NCI-H2171 treated with DMSO at 0.1 percent for 48 hours (cell line): ENCODE results near the gene ATXN7.

Source experiments
- DNase-seq: peaks from one replicate; lab custom pipeline; 2025; lab: John Stamatoyannopoulos, UW

ATXN7 gene

DNA sequence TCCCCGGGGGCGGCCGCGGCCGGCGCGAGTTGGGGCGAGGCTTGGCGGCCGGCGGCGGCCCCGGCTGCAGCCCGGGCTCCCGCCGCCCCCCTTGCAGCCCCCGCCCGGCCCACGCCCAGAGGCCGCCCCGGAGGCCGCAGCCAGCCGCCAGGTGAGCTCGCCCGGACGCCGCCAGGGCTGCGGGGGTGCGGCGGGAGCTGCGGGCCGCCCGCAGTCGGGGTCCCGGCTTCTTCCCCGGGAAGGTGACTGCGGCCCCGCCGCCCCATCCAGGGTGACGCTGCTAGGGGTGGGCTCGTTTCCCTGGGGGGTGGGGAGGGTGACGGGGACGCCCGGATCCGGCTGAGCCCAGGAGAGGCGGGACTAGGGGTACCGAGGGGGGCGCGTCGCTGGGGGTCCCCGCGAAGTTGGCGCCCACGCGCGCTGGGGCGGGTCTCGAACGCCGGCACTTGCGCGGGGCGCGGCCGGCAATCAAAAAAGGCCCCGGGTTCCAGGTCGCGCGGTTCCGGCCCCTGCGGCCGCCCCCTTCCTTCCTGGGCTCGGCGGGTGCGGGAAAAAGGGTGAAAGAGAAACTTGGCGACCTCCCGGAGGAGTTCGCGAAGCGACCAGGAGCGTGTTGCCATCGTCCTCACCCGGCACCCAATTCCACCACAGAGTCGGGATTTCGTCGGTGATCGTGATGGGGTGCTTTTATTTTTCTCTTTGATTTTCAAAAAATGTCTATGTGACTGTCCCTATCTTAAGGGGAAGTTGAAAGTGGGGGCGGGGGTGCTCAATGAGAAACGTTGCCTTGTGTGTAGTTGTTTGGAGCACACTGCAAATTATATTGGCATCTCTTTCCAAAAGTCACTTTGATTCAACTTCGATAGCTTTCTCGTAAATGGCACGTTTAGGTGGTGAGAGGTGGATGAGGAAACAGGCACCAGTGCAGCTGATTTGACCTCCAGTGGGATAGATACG, 619 bp downstream of the ATXN7 start:
- DNase-seq = no peak

DNA sequence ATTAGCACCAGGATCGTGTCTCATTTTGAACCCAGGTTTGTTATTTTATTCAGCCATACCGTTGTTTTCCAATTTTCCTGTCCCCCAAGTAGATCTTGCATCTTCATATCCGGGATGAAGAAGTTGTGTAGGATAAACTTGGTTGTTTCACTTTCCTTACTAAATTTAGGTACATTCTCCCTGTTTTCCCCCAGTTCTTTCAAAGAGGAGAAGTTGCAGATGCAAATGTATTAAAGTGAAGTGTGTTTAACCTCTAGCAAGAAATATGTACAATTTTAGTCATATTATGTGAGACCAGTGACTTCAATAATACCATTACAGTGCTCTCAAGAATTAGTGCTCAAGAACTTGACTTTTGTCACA, 1.3 kb downstream of the ATXN7 start:
- DNase-seq = no peak

DNA sequence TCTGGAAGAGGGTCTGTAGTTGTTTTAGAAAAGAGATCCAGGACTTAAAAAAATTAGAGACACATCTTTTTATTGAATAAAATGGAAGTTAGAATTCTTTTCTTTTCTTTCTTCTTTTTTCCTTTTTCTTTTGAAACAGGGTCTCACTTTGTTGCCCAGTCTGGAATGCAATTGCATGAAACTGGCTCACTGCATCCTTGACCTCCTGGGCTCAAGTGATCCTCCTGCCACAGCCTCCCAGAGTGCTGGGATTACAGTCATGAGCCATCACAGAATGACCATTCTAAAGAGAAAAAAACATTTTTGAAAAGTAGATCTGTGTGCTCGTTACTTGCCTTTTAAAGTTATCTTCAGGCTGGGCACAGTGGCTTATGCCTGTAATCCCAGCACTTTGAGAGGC, 3.6 kb downstream of the ATXN7 start:
- DNase-seq = no peak

DNA sequence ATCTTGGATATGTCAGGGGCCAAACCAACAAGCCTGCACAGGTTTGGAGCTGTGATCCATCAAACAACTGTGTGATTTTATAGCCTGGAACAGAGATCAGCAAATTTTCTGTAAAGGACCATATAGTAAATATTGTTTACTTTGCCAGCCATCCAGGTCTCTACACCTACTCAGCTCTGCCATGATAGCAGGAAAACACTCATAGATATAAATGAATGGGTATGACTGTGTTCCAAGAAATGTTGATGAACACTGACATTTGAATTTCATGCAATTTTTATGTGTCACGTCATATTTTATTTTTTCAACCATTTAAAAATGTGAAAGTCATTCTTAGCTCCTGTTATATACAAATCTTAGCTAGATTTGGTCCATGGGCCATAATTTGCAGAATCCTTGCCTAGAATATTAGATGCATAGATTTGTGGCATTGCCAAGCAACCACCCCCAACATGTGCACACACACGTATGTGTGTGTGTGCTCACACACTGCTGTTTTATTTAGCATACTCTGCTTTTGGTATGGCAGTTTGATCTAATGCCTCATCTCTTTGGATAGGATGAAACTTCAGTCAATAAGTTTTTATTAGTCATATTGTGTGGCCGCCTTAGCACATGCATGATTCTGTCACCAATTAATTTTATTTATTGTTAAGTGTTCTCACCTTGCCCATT, 6.4 kb downstream of the ATXN7 start:
- no peak for DNase-seq

DNA sequence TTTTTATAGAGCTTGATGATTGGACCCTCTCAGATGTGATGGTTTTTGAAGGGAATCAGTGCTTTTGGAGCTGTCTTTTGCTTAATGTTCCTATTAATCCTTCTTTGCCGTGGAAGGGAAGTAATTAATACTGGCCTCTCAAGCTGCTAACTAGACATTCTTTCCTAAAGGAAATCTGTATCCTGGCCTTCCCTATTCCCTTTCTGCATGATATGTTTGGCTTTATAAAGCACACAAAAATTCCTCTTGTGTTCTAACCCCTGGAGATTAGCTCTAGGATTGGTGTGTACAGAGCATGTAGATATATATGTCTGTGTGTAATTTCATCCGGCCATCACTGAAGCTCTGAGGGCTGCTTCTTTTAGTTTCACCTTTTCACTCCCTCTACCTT, 6.9 kb downstream of the ATXN7 start:
- no peak for DNase-seq

DNA sequence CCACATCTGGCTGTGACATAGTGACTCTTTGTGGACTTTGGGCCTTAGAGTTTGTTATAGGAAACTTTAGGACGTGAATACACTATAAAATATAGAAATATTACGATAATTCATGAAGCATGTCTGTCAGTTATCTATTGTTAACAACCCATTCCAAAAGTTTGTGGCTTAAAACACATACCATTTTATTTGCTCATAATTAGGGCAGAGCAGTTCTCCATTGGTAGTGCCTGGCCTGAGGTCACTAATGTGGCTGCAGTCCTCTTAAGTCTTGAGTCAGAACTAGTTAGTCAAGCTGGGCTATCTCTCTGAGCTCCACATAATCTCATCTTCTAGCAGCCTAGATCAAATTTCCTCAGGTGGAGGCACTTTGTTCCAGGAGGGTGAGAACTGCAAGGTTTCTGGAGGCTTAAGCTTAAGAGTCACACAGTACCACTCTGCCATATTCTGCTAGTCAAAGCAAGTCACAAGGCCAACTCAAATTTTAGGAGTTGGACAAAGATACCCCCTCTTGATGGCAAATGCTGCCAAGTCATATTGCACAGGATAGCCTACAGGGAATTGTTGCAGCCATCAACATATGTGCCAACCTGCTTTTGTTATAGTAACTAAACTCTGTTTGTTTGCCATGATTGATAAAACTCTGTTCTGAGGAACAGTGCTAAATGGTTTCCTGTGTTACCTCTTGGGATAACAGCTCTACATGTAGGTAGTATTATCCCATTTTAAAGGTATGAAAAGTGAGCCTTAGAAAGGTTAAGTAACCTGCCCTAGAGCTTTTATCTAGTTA, 8.7 kb downstream of the ATXN7 start:
- peak; percentile 15 for DNase-seq

DNA sequence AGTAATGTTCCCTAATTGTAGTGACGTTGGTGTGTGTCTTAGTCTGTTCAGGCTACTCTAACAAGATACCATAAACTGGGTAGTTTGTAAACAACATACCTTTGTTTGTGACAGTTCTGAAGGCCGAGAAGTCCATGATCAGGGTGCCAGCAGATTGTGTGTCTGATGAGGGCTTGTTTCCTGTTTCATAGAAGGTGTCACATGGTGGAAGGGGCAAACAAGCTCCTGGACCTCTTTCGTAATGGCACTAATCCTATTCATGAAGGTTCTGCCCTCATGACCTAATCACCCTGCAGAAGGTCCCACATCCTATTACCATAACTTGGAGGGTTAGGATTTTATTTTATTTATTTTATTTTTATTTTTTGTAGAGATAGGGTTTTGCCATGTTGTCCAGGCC, 11.1 kb downstream of the ATXN7 start:
- no peak for DNase-seq

DNA sequence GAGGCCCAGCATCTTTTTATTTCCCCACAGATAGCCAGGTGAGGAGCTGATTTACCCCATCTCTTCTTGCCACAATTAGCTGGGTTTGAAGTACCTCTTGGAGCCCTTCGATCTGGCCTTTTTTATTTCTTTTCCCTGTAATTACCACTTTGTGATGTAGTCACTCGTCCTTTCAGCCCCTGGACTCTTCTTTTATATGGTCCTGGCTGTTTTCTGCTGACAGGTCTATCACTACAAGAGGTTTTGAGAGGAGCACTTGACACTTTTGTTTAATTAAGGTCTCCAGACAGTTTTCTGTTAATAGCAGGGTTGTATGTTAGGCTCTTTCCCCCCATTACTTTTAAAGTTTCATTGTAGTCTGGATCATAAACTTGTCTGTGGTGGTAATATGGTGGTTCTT, 11.8 kb downstream of the ATXN7 start:
- no peak for DNase-seq

DNA sequence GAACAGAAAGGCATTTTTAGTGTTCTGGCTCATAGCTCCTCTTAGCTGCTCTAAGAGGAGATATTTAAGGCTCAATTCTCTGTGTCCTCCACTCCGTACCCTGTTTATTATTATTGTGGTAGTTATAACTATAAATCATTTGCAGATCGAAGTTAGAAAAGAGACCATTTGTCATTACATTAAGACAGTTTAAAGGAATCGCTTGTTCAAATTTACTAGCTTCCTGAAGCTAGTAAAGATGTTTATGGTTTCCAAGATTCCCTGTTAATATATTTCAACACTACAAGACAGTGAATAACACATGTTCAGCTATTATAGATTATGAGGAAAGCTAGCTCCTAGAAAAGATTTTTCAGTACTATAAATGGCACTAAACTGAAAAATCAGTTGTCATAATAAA, 12.6 kb downstream of the ATXN7 start:
- DNase-seq = no peak

DNA sequence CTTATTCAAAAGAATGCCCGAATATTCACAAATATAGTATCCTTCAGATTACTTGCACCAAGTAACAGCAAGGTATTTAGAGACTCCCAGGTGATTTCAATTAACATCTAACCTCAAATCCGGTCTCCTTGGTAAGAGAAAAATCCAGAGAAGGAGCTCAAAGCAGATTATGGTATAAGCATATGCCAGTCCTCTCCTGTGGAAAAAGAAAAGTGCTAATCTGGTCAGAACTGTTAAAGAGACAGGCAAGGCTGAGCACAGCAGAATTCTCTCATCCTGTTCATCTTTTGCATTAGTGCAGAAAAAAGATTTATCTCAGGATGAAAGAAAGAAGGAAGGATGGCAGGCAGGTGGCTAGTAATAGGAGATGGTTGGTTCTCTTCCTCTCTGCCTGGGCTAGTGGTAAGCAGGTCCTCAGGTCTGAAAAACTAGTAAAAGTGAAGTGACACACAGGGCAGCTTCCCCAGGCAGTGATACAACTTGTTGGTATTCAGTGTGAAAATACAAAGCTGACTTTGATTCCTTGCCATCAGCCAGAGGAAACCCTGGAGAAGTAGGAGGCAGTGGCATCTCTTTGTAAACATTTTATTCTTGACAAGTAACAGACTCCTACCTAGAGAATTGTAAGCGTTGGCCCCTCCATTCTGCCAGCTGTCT, 14.2 kb downstream of the ATXN7 start:
- no peak for DNase-seq

DNA sequence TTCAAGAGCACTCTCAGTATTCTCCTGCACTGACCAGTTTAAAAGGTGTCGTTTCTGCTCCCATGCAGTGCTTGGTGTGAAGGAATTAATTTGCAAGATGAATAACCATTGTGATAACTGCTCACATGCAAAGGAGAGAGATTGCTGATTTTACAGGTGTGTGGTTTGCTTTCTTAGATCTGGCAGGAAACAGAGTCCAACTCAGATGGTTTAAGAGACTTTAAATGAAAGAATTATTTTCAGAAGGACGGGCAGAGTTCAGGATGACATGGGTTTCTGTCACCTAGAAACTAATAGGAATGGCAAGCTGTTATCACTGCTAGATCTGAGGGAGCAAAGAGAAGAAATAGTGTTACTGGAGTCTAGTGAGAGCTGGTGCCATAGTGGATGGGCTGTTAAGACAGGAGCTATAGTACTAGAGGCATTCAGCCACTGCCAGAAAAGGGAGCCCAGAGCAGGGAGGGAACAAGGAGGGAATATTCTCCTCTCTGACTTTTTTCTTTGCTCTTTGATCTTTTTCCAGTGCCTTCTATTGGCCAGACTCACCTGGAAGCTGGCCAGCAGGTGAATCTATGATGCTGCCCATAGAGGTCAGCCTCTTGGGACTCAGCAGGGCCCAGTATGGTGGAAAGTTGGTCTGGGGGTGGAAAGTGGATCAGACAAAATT, 14.9 kb downstream of the ATXN7 start:
- no peak for DNase-seq

DNA sequence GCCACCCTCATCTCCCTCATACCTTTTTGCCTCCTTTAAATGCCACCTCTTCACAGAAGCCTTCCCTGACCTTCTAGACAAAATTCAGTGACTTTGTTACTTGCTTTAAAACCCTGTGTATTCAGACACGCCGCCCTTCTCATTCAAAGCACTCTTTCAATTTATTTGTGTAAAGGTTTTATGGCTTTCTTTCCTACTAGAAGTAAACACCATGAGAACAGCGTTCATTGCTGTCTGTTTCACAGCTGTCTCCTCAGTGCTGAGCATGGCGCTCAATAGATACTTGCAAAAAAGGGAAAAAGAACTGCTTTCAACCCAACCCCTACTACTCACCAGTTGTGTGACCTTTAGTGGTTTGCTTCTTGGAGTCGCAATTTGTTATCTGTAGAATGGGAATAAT, 17.0 kb downstream of the ATXN7 start:
- DNase-seq = no peak

DNA sequence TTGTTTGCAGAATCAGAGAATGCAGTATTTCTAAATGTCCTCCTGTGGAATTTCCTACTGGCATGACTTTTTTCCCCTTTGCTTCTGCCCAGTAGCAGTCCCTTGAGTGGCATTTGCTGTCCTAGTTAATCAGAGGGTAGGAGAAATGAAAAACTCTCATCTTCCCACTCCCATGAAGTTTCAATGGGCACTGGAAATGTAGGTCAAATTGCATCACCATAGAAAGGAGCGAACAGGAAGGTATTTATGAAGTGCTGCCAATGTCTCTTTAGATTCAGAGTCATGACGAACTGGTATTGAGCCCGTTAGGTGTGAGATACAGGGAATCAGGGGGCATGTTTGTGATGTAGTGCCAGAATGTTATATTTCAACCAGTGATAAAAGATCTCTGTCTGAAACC, 23.2 kb downstream of the ATXN7 start:
- no peak for DNase-seq

DNA sequence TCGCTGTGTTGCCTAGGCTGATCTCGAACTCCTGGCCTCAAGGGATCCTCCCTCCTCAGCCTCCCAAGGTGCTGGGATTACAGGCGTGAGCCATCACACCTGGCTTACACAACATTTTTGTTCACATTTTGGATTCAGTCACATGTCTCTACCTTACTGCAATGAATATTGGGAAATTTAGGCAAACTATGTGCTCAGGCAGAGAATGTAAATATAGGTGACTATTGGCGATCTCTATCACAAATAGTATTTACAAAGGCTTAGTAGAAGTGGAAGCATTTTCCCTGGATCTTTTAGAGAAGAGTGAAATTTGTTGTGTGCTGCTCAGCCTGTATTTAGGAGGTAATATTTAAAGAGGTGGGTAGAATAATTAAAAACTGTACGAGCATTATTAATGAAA, 27.9 kb downstream of the ATXN7 start:
- no peak for DNase-seq

DNA sequence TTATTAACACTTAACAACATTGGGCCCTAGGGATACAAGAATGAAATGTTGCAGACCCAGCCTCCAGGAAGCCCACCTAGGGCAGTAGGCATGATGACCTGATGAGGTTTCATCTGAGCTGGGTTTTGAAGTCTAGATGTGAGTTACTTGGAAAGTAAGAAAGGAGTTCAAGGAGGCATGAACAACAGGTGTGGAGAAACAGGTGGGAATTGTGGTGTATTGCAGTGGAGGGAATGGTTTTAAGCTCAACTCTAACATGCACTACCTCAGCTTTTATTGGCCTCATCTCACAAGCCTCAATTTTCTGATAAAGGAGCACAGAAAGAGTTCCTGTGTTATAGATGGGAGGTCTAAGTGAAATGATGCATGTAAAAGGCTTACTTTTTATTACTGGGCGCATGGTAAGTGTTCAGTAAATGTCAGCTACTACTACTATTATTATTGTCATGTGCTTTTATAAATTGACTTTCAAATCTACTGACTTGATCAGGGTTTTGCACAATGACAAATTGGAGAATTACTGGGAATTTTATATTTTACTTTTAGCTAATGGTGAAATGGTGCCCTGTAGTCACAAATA, 29.2 kb downstream of the ATXN7 start:
- DNase-seq = no peak

DNA sequence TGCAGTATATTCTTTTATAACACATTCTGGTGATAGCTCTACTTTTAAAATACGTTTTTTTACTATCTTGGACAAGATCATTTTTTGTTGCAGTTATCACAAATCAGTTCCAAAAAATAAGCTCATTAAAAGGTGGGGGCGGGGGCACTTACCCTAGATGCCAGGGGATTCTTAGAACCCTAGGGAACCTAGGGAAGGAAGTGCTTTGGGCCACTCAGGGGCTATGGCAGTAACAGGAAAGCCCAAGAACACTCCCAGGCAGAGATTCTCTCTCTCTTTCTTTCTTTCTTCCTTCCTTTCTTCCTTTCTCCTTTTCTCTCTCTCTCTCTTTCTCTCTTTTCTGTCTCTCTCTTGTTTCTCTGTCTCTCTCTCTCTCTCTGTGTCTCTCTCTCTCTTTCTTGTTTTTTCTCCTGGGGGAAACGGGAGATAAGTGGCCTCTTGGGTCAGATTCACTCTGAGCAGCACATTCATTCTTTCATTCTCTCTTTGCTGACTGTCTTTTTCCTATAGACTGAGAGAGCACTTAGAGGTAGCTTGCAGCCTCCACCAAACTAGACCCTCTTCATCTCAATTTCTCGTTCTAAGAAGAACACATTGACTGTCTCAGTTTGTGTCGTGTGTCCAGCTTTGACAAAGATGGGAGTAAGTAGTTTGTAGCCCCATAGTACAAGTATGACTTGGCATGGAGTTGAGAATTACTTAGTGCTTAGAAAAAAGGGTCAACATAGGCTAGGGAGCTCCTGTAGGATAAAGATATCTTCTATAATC, 31.9 kb downstream of the ATXN7 start:
- no peak for DNase-seq

DNA sequence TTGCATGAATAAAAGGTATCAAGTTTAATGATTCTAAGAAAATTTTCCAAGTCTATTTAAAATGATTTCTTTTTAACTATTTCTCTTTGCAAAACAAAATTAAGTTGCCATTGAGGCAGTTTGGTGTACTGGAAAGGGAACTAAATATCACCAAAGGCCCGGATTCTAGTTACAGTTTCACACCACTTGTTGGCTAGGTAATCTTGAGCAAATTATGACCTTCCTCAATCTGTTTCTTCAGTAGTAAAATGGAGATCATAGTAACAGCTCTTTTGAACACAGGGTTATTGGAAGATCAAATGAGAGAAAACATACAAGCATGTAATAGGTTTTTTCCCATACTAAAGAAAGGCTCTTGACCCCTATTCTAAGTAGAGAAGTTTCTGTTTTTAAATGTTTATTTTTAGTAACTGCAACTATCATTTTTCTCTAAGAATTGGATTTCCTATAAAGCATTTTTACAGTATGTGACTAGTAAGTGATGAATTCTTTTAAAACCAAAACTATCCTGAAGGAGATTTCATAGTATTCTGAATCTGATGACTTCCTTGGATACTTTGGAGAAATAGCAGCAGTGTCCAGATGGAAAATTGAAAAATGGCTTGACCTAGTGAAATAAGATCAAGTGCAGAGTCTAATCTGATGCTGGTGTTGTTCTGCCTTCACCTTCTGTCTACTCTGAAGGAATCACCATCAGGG, 32.8 kb downstream of the ATXN7 start:
- no peak for DNase-seq

DNA sequence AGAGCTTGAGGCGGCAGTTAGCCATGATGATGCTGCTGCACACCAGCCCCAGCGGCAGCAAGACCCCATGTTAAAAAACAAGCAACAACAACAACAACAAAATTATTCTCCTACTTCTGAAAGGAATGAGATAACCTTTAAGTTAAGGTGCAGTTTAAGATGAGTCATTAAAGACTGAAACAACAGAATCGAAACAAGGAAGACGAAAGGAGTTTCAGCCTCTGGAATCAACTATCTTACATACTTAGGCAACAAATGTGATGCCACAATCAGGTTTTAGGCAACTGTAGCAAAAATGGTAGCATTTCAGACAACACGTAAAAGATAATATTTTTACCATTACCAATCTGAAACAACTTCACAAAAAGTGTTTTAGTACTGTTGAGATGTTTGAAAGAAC, 36.3 kb downstream of the ATXN7 start:
- no peak for DNase-seq

DNA sequence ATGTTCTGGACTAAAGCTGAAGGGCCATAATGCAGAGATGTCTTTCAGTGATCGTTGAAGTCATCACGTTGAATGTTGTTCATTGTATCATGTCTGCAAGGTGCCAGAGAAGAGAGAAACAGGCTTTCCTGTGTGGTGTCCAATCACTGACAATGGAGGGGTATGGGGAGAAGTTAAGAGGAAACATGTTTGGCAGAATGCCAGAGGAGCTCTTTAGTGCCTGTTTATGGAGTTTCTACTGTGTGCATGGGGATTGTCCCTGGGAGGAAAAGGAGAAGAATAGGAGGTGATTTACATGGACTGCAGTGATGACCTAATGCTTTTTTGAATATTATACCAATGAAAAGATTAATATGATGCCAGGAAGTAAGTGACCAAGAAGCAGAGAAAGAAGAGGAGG, 36.8 kb downstream of the ATXN7 start:
- peak; percentile 4 for DNase-seq
